ENCODE measurements around the gene ADARB2. TPM values are rescaled to one million over a fixed set of nuclear protein-coding genes. Genes with fewer than 3 reads are reported as not detected.

ADARB2 gene
- total RNA-seq, 3 donors from 2014 or later (not counting 1 experiment from before 2014, with no cell fraction given), result 0.27 to 0.78 (median 0.40) TPM

DNA sequence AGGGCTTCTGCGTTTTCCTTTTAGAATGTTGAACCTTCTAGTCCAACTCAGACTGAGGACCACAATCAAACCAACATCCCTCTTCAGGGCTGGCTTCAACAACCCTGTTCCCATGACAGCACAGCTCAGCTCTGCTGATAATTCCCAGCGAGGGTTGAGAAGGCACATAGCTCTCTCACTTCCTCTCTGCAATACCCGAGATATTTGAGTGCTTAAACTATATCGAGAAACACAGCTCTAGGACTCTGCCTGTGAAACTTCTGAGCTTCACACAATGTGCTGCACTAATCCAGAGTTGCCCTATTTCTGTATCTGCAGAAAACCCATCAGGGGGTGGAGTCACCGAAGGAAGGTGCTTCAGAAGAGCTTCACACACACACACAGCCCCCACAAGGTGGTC, 1.6 kb upstream of the ADARB2 start:
- TF ChIP-seq, protein P1, sequence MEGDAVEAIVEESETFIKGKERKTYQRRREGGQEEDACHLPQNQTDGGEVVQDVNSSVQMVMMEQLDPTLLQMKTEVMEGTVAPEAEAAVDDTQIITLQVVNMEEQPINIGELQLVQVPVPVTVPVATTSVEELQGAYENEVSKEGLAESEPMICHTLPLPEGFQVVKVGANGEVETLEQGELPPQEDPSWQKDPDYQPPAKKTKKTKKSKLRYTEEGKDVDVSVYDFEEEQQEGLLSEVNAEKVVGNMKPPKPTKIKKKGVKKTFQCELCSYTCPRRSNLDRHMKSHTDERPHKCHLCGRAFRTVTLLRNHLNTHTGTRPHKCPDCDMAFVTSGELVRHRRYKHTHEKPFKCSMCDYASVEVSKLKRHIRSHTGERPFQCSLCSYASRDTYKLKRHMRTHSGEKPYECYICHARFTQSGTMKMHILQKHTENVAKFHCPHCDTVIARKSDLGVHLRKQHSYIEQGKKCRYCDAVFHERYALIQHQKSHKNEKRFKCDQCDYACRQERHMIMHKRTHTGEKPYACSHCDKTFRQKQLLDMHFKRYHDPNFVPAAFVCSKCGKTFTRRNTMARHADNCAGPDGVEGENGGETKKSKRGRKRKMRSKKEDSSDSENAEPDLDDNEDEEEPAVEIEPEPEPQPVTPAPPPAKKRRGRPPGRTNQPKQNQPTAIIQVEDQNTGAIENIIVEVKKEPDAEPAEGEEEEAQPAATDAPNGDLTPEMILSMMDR (IDR thresholded peaks at IDR 0.05), result no peak
- Mint-ChIP-seq H3K9me3 (no peaks in the 10 kb centered on the region), H3K27me3 (ENCODE audit: low read depth in 2 of 2) (peaks cover 33 to 61% of the 10 kb centered on the region in 2 donors), H3K4me1 (no peaks in the 10 kb centered on the region), H3K27ac (no peak overlapping the region), H3K36me3 (no peaks in the 10 kb centered on the region), H3K4me3 (no peak overlapping the region)
- H3K27me3 ChIP-seq (ENCODE audit: control insufficient read depth, insufficient read depth, low read length), result peaks cover 34% of the 10 kb centered on the region
- intact Hi-C loops (cut with micrococcal nuclease), result no loop called here
- 36% methylated on average over 5 of the region's 5 CpGs for WGBS (ENCODE audit: insufficient coverage)
- no peaks in the 10 kb centered on the region for H3K9me3 ChIP-seq (ENCODE audit: control insufficient read depth, insufficient read depth, low read length)
- ATAC-seq (no peak), DNase-seq (no peak)
- no peak overlapping the region for H3K27ac ChIP-seq (ENCODE audit: low read length)
- no peaks in the 10 kb centered on the region for H3K36me3 ChIP-seq (ENCODE audit: control insufficient read depth, insufficient read depth, low read length)
- H3K4me1 ChIP-seq (ENCODE audit: control insufficient read depth, insufficient read depth, low read length), result peaks cover 15% of the 10 kb centered on the region
- H3K4me3 ChIP-seq (ENCODE audit: low read length), result no peak overlapping the region

DNA sequence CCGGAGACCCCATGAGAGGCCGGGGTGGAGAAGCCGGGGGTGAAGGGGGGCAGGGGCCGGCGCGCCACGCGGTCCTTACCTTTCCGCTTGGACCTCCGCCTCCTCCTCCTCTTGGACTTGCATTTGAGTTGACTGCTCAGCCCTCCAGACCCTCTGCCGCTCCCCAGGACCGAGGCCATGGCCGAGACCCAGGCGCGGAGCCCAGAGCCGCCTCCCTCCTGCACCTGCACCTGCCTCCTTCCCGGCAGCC, 428 bp downstream of the ADARB2 start:
- WGBS (ENCODE audit: insufficient coverage), result 2% methylated on average over 17 of the region's 17 CpGs
- intact Hi-C loops (cut with micrococcal nuclease), result no loop called here
- Mint-ChIP-seq H3K36me3 (no peaks in the 10 kb centered on the region), H3K4me1 (no peaks in the 10 kb centered on the region), H3K9me3 (no peaks in the 10 kb centered on the region), H3K27ac (no peak overlapping the region), H3K27me3 (ENCODE audit: low read depth in 2 of 2) (peaks cover 37 to 75% of the 10 kb centered on the region in 2 donors), H3K4me3 (no peak overlapping the region)
- no peaks in the 10 kb centered on the region for H3K36me3 ChIP-seq (ENCODE audit: control insufficient read depth, insufficient read depth, low read length)
- H3K9me3 ChIP-seq (ENCODE audit: control insufficient read depth, insufficient read depth, low read length), result no peaks in the 10 kb centered on the region
- DNase-seq (no peak), ATAC-seq (no peak)
- H3K27ac ChIP-seq (ENCODE audit: low read length), result no peak overlapping the region
- H3K4me1 ChIP-seq (ENCODE audit: control insufficient read depth, insufficient read depth, low read length), result peaks cover 15% of the 10 kb centered on the region
- peaks cover 39% of the 10 kb centered on the region for H3K27me3 ChIP-seq (ENCODE audit: control insufficient read depth, insufficient read depth, low read length)
- TF ChIP-seq, protein P1 (IDR thresholded peaks at IDR 0.05), result no peak
- H3K4me3 ChIP-seq (ENCODE audit: low read length), result no peak overlapping the region

DNA sequence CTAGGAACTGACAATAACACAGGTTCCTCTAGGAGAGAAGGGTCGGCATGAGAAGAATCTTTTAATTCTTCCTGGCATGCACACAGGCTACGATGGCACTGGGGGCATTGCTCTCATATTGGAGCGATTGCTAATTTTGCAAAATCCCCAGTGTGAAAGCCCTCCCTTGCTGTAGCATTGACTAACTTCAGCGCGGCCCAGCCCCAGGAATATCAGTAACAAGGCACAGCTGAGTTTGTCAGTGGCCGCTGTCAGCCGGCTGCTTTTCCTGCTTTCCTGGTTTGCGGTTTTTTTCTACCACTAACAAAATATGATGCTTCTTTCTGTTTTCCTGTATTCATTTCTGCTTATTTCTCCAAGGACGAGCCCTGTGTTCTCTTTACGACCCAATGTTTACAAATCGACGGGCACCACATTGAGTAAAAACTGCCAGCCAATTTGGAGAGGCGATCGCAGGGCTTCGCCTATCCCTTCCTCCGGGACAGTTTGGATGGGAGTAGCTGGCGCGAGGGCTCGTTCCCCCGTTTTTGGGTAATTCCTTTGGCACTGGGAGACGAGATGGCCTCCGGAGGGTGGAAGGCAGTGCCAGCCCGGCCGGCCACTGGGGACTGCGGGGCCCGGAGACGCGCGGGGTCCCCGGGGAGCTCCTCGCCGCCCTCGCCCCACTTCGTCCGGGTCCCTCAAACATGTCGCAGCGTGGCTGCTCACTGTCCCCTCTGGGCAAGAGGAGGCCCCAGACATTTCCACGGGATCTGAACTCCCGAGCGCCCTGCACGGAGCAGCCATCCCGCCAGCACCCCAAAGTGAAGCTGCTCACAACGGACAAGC, 967 bp downstream of the ADARB2 start:
- no peaks in the 10 kb centered on the region for H3K4me1 Mint-ChIP-seq
- 3% methylated on average over 43 of the region's 43 CpGs for WGBS (ENCODE audit: insufficient coverage)
- peaks cover 15% of the 10 kb centered on the region for H3K4me1 ChIP-seq (ENCODE audit: control insufficient read depth, insufficient read depth, low read length)

More for the DNA sequence above, 967 bp downstream of the ADARB2 start:
- TF ChIP-seq, protein P1 (IDR thresholded peaks at IDR 0.05), result no peak
- Mint-ChIP-seq H3K9me3 (no peaks in the 10 kb centered on the region), H3K27me3 (ENCODE audit: low read depth in 2 of 2) (peaks cover 40 to 77% of the 10 kb centered on the region in 2 donors), H3K27ac (no peak overlapping the region), H3K36me3 (no peaks in the 10 kb centered on the region), H3K4me3 (no peak overlapping the region)
- Histone ChIP-seq H3K9me3 (ENCODE audit: control insufficient read depth, insufficient read depth, low read length) (no peaks in the 10 kb centered on the region), H3K4me3 (ENCODE audit: low read length) (no peak overlapping the region), H3K27me3 (ENCODE audit: control insufficient read depth, insufficient read depth, low read length) (peaks cover 39% of the 10 kb centered on the region), H3K36me3 (ENCODE audit: control insufficient read depth, insufficient read depth, low read length) (no peaks in the 10 kb centered on the region), H3K27ac (ENCODE audit: low read length) (no peak overlapping the region)
- intact Hi-C loops (cut with micrococcal nuclease), result no loop called here
- DNase-seq (no peak), ATAC-seq (no peak)
